Measurements from ENCODE around the gene TWNK. TPM values are rescaled to one million over a fixed set of nuclear protein-coding genes. Genes with fewer than 3 reads are reported as not detected.

Gene TWNK
- total RNA-seq, 1 experiment from 2014 or later = 28.2 TPM

- TF ChIP-seq ZNF425 (CRISPR knock-in tag; conservative IDR thresholded peaks at IDR 0.05) = no peak
- TF ChIP-seq PRRX2 (CRISPR knock-in tag; IDR thresholded peaks at IDR 0.05) = no peak
- TF ChIP-seq RELA (CRISPR knock-in tag; IDR thresholded peaks at IDR 0.05; ENCODE audit: borderline replicate concordance) = no peak
- TF ChIP-seq ZNF263 (CRISPR knock-in tag; IDR thresholded peaks at IDR 0.05; ENCODE audit: low read depth) = no peak
- TF ChIP-seq TEAD4 (CRISPR knock-in tag; IDR thresholded peaks at IDR 0.05) = no peak
- TF ChIP-seq NFE2L1 (CRISPR knock-in tag; IDR thresholded peaks at IDR 0.05) = no peak
- no peak for TF ChIP-seq E2F1 (CRISPR knock-in tag; IDR thresholded peaks at IDR 0.05)
- TF ChIP-seq IRF2 (CRISPR knock-in tag; IDR thresholded peaks at IDR 0.05; ENCODE audit: borderline replicate concordance, low read depth) = no peak
- no peak for TF ChIP-seq AFF4 (CRISPR knock-in tag; IDR thresholded peaks at IDR 0.05; ENCODE audit: borderline replicate concordance)
- TF ChIP-seq JAZF1 (CRISPR knock-in tag; IDR thresholded peaks at IDR 0.05) = no peak
- no peak for TF ChIP-seq USF1 (CRISPR knock-in tag; IDR thresholded peaks at IDR 0.05)
- TF ChIP-seq ESRRA (CRISPR knock-in tag; IDR thresholded peaks at IDR 0.05; ENCODE audit: borderline replicate concordance) = no peak
- no peak for TF ChIP-seq NFYB (CRISPR knock-in tag; conservative IDR thresholded peaks at IDR 0.05; ENCODE audit: low read depth)
These were observed 20.0 kb upstream of the TWNK start (continued) for GRCh38 chr10:100967332-100967731.

GRCh38 chr10:100968062-100968736 lies 19.1 kb upstream of the TWNK start:
- H3K27me3 Mint-ChIP-seq (ENCODE audit: low read depth) = no peaks in the 10 kb centered on the region; the same call in 1 of the 2 replicates
- no peaks in the 10 kb centered on the region for H3K9me3 Mint-ChIP-seq
- H3K36me3 Mint-ChIP-seq = no peaks in the 10 kb centered on the region
- CTCF ChIA-PET = interaction anchor here (0.6 to 5.6 kb wide), 22 partner anchors 13 to 1734 kb away, joined by 3 to 41 read pairs (median 4); partner anchors contain the start of genes KAZALD1, LZTS2 and SLF2
- ATAC-seq (no peak), DNase-seq (ENCODE audit: low spot score) (no peak)
- peak overlapping the region; percentile 73 for H3K4me3 Mint-ChIP-seq
- POLR2A ChIA-PET = no interaction called here
- TF ChIP-seq STAT6 (CRISPR knock-in tag; conservative IDR thresholded peaks at IDR 0.05; ENCODE audit: low read depth) (no peak), IRF2 (CRISPR knock-in tag; IDR thresholded peaks at IDR 0.05; ENCODE audit: borderline replicate concordance, low read depth) (no peak), NFE2L1 (CRISPR knock-in tag; IDR thresholded peaks at IDR 0.05) (no peak), FOXK1 (CRISPR knock-in tag; IDR thresholded peaks at IDR 0.05) (no peak), ATF2 (CRISPR knock-in tag; IDR thresholded peaks at IDR 0.05; ENCODE audit: borderline replicate concordance, low read depth) (no peak), TEAD1 (CRISPR knock-in tag; IDR thresholded peaks at IDR 0.05) (no peak)
- H3K27ac Mint-ChIP-seq = no peak overlapping the region
- peaks cover 31% of the 10 kb centered on the region for H3K4me1 Mint-ChIP-seq
